Dermis blood vessel endothelial cell (primary cell): ENCODE data around the gene PDIA3. TPM values are rescaled to one million over a fixed set of nuclear protein-coding genes. Genes with fewer than 3 reads are reported as not detected.
"Not testable (repeated sequence)": the region's sequence is repeated elsewhere in the genome, so short reads cannot be mapped to it uniquely, and the experiment has no call there.

ENCODE experiments used
- DNase-seq: peaks from one replicate; pipeline ENCODE4 v3.0.0; 2010
- total RNA-seq: library from RNA; depleted of rRNA; stranded (reverse); fragments of >200 nt; gene quantifications from 2 replicates; pipeline ENCODE4 v1.2.3, GENCODE V29; 2014

PDIA3 gene
- total RNA-seq, 1 donor from 2014 or later, result 155 TPM

DNA sequence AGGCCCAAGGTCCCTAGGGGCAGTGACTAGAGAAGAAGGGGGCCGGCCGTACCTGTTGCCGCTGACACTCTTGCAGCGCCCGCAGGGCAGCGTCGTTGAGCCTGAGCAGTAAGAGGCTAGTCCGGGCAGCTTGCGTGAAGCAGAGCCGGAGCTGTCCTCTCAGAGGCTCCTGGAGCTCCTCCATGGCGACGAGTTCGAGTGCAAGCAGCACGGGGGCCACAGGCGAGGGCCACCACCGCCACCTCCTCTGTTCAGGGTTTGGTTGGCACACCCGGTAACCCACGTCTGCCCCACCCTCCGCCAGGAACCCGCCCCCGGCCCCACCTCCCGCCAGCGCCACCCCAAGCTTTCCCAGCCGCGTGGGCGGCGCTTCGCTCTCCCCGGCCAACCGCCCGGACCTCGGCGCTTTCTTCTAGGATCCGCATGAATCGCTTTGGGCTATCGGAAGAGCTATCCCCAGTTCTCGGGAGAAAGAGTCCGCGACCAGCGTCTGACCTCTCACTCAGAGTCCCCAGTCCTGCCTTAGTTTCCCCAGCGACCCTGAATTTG, 30.6 kb downstream of the PDIA3 start, which contains the start of gene ELL3:
Gene ELL3, minus strand, starts transcription at position 249 of the 549 bp plus-strand sequence. Its CDS starts 65 bp downstream, at position 184.
- peak; percentile 71 for DNase-seq

DNA sequence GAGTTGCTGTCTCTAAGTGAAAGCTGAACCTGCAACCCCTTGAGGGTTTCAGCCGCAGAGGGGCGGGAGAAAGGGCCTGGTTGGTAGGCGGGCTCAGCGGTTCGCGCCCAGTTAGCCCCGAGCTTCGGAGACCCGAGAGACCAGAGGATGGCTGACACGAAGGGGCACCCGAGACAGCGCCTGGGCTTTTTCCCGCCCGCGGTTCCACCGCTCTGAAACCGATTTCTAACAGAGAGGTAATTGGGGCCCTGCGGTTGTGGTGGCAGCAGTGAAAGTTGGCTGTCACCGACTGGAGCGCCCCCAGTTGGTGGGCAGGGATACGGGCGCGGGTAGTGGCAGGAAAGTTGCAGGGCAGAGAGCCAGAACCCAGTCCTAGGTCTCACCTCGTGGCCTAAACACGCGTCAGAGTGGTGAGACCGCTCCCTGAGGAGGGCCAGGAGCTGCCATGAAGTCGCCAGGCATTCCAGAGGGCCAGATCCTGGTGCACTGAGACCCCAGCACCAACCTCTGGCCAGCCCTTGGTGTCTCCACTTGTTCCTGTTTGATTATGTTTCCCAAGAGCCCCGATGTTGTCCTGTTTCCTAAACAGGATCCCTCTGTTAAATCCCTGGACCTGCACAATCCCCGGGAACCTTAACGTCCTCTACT, 31.2 kb downstream of the PDIA3 start:
- peak; percentile 81 for DNase-seq

DNA sequence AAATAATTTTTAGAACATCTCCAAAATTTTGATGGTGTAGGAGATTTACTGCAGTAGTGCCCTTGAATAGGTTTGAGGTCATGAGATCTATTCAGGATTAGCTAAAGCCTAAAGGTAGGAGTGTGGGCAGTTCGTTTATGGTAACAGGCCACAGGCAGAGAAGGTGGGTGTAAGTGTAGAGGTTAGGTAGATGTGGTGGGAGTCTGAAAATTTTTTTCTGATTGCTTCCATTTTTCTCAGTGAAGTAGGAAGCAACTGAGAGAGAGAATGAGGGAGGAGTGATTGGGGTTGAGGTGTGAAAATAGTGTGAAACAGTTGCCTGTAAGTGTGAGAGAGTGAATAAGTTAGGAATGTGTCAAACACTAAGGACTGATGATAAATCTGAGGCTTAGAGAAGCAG, 32.8 kb downstream of the PDIA3 start:
- no peak for DNase-seq

DNA sequence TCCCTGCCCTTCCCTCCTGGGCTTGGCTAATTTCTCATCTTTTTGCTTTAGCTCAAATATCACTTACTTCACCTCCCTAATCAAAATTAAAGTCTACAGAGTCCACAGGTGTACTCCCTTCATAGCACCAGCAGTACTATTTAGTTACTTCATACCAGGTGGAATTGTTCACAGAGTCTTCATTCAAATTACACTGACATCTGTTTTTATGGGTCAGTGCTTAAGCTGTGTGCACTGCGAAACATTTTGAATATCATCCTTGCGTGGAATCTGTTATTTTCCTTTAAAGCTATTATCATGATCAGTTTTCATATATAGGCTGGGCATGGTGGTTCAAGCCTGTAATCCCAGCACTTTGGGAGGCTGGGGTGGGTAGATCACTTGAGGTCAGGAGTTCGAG, 43.2 kb downstream of the PDIA3 start:
- no peak for DNase-seq

DNA sequence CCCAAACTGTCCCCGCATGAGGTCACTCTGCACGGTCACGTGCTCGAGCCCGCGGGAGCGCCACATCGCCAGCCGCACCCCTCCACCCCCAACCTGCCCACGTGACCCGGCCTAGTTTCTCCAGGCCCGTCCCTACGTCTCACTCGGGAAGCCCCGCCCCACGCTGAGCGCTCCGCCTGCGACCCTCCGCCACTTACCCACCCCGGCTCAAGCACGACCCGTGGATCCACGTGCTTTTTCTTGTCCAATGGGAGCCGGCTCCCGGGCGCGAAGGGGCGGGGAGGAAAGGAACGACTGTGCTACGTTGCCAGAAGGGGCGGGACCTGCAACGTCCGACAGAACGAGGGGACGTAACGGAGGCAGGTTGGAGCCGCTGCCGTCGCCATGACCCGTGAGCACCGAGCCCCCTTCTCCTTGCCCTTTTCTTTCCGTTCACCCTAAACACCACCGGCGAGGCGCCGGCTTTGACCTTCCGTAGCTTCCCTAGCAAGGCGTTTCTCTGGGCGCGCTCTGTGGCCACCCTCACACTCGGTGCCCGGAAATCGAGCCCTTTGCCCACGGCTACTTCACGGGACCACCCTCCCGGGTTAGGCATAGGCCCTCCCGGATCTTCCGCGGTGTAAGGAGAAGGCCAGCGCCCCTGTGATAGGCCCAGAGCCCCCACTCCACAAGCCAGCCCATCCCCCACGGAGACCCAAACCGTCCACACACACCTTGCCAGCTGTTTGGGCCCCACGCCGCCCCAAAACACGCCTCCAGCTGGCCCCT, 45.9 kb downstream of the PDIA3 start, which contains the start of gene SERF2:
Gene SERF2, plus strand, starts transcription at position 328 of the 768 bp plus-strand sequence. Its CDS starts 57 bp downstream, at position 385.
- peak; percentile 100 for DNase-seq

DNA sequence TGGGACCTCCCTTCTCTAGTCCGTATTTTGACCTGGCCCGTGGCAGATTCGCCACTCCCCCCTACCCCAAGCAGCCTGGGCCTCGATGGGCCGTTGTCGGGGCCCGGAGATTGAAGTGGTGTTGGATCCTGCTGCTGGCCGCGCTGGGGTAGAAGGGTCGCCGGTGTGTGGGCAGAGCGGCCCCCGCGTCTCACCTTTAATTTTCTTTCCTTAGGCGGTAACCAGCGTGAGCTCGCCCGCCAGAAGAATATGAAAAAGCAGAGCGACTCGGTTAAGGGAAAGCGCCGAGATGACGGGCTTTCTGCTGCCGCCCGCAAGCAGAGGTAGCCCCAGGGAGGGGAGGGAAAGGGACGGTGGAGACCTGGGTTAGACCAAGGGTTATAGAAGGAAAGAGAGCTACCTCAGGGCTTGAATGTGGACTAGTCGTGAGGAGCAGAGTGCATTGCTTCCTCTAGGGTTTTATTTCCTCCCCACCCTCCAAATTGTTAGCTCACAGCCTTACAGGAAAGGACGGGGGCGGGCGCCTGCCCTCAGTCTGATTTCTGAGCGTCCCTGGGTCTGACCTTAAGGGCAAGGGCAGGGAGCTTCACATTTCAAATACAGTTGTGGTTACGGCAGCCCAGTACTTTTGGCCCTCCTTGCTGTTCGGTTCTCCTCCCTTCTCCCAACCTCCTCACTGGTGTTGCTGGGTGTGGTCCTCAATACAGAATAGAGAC, 46.7 kb downstream of the PDIA3 start:
- peak; percentile 55 for DNase-seq

DNA sequence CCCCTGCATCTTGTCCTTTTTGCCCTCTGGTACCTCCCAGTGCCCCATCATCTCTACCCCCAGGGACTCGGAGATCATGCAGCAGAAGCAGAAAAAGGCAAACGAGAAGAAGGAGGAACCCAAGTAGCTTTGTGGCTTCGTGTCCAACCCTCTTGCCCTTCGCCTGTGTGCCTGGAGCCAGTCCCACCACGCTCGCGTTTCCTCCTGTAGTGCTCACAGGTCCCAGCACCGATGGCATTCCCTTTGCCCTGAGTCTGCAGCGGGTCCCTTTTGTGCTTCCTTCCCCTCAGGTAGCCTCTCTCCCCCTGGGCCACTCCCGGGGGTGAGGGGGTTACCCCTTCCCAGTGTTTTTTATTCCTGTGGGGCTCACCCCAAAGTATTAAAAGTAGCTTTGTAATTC, 47.4 kb downstream of the PDIA3 start:
- no peak for DNase-seq

DNA sequence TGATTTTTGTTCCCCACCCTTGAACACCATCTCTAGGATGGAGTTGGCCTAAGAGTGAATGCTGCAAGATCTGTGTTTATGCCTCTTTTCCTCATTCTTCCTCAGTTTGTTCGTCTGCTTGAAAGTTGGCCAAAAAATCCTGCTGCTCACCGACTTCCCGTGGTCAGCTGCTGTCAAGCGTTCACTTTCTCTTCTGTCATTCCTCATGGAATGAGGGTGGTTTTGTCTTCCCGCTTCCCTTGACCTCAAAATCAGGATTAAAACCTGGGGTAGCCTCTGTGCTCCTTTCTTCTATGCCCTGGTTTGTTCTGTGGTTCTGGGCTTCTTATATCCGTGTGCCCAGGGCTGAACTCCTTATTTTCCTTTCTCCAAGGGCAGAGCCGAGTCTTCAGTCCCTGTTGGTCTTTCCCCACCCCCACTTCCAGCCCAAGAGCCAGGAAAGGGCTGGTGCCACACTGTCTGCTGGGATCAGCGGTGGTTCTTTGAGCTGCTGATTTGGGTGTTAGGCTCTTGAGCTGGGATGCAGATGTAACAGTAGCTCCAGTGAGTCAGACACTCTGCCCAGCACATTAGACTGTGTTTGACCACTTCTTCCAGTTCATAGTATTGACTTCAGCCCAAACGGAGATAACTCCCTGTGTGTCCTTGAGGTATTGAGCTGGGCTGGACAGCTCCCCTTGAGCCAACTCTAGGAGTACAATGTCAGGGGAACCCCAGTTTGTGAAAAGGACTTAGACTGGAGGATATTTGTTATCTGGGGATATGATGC, 48.2 kb downstream of the PDIA3 start:
- peak; percentile 49 for DNase-seq

DNA sequence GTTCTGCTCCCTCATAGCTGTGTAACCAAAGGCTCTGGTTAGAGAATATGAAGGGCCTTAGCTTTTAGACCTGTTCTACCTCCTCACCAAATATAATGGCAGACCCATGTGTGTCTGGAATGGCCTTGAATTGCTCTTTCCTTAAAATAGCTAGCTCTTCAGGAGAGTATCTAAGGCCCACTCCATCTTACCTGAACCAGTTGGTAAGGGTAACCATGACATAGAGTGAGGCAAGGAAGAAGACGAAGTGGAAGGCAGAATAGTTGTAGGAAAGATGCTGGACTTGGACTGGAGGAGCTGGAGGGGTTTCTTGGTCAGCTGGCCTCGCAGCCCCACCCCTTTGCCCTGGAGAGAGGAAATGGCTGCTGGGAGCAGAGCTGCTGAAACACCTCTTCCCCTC, 49.0 kb downstream of the PDIA3 start:
- no peak for DNase-seq

DNA sequence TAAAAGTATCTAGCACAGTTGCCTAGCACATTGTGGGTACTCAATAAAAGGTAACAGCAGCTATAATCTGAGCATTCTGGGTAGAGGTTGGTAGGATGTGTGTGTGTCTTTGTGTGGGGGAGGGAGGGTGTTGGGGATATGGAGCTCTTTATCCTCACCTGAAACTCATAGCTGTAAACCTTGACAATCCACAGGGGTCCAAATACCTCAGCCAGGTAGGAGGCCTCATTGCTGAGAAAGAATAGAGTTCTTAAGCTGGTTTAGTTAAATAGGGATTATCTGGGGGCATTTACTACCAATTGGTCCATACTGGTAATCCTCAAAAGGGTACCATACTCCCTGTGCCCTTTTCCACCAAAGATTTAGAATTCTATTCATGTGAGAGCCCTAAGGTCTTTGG, 49.8 kb downstream of the PDIA3 start:
- DNase-seq, result no peak

DNA sequence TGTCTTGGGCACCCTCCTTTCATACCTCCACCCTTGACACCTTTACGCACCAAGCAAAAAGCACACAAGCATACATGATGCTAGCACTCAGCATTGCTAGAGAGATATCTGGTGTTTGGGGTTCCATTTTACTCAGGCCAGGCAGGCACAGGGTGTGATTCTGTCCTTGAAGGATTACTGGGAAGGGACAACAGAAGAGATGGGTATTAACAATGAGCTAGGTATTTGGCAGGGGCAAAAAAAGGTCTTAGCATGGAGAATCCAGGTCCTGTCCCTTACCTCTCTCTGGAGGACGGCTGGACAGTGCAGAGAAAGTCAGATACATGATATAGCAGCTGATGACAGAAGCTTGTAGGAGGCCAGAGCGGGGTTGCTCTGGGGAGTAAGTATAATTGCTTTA, 50.3 kb downstream of the PDIA3 start:
- DNase-seq, result no peak

DNA sequence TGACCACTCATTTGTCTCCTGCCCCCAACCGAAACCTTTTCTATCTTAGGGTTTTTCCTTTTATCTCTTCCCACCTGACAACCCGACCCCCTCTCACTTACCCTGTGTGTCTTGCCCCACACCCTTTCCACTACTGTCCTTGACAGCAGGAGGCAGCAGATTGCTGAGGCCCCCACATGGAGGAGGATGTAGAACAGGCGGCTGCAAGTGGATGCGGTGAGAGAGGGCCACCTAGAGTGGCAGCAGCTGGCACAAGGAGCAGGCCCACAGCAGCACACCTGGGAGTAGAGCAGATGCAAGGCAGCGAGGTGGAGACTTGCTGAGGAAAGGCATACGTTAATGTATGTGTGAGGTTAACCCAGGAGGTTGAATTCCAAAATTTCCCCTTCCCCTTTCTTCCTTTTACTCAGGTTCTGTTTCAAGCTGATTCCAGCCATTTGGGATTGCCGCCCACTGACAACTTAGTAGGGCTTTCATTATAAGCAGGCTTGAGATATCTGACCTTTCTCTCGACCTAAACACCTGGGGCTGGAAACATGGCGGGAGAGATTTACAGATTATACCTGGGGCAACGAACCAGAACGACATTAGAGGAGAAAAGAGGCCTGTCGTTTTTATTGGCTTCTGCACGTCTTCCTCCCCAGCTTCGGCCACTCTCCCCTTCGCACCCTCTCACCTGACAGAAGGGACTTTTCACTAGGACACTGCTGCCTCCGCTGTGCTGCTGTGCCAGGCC, 53.1 kb downstream of the PDIA3 start:
- no peak for DNase-seq

DNA sequence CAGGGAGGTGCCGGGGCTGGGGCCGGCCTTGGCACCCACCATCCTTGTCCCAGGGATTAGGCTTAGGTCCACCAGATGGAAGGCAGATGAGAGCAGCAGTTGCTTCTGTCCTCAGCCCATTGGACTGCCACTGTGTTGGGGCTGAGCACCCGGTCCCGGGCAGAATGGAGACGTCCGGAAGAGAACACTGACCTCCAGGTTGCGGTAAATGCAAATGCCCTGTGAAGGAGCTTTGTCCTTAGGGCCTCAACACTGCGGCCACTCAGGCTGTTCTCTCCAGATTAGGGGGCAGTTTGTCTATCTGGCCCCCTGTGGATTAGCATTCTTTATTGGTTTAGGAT, 53.7 kb downstream of the PDIA3 start, which contains the start of gene SERINC4:
Gene SERINC4, minus strand, starts transcription at position 276 of the 341 bp plus-strand sequence. Its CDS starts 234 bp downstream, at position 42.
- no peak for DNase-seq

DNA sequence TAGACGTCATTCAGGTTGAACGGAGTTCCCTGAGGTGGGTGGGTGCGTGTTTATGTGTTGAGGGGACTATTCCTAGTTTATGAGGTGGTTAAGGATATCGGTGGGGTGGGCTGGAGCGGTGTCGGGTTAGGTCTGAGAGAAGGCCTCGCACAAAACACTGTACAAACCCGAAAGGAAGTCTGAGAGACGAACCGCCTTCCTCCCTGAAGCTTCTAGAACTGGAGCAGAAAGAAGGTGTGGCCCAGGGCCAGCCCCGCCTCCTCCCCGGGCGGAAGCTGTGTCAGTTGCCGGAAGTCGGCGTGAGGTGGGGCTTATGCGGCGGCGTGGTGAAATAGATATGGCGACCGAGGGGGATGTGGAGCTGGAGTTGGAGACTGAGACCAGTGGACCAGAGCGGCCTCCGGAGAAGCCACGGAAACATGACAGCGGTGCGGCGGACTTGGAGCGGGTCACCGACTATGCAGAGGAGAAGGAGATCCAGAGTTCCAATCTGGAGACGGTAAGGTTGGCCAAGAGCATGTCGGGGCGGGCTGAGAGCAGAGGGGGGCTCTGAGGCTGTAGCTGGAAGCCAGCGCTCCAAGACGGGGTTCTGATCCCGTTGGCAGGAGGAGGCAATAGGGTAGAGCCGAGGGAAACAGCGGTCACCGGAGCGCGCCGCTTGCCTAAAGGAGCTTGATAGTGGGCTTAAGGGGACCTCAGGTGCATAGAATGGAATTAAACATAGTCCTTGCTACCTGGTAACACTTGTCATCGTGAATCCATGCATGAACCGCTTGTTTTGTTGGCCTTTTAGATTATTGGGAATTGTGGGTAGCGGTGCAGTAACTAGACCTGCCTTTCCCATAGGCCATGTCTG, 54.3 kb downstream of the PDIA3 start, which contains the start of gene HYPK:
Gene HYPK, plus strand, starts transcription at position 314 of the 856 bp plus-strand sequence. Its CDS starts 24 bp downstream, at position 338.
- peak; percentile 93 for DNase-seq

DNA sequence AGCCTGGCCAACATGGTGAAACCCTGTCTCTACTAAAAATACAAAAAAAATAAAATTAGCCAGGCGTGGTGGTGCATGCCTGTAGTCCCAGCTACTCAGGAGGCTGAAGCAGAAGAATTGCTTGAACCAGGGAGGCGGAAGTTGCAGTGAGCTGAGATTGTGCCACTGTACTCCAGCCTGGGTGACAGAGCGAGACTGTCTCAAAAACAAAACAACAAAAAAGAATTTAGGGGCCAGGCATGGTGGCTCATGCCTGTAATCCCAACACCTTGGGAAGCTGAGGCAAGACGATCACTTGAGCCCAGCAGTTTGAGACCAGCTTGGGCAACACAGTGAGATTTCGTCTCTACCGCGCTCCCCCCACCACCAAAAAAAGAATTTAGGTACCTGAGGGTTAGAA, 56.4 kb downstream of the PDIA3 start:
- DNase-seq, result not testable (repeated sequence)

DNA sequence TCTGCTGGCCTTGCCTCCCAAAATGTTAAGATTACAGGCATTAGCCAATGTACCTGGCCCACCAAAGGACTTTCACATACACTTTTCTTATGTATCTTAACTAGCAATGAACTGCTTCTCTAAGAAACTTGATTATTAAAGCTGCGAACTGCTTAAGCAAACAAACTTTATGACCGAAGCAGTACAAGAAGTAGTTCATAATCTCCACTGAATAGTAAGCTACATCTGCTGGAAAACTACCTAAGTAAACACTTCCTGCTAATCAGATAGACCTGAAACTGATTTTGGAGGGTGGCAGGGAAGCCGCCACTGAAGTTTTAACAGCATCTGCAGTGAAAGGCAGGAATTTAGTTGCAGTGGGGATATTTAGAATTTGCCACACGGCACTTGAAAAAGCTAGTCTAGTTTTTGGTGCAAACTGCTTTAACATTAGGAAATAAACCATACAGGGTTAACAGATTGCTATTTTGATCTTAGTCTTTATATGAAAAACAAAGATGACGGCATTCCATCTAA, 62.3 kb downstream of the PDIA3 start:
- no peak for DNase-seq

DNA sequence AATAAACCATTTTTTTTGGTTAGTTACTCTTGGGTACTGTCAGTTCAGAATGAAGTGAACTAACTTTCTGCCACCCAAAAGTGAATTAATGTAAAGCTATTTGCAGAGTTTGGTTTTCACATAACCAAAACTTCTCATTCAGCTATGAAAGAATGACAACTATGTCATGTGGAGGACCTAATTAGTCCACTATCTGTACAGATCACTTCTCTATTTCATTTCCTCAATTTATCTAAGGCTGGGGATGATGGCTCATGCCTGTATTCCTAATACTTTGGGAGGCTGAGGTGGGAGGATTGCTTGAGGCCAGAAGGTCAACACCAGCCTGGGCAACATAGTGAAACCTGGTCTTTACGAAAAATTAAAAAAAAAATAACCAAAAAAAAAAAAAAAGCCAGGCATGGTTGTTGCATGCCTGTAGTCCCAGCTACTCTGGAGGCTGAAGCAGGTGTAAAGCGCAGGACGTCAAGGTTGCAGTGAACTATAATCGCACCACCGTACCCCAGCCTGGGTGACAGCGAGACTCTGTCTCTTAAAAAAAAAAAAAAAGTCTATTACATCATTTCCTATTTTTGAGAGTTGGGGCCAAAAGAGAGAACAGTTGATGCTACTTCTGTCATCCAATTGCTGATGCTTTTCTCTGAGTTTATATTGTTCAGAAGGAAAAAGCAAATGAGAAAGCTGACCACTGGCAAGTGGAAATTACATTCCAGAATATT, 62.9 kb downstream of the PDIA3 start:
- DNase-seq, result no peak

DNA sequence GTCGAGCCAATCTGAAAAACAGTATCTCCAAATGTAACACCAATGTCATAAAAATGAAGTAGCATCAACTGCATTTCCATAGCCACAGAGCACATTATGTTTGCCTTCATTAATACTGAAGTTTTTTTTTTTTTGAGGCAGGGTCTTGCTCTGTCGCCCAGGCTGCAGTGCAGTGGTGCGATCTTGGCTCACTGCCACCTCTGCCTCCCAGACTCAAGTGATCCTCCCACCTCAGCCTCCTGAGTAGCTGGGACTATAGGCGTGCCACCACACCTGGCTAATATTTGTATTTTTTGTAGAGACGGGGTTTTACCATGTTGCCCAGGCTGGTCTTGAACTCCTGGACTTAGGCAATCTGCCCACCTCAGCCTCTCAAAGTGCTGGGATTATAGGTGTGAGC, 68.8 kb downstream of the PDIA3 start:
- DNase-seq, result not testable (repeated sequence)

DNA sequence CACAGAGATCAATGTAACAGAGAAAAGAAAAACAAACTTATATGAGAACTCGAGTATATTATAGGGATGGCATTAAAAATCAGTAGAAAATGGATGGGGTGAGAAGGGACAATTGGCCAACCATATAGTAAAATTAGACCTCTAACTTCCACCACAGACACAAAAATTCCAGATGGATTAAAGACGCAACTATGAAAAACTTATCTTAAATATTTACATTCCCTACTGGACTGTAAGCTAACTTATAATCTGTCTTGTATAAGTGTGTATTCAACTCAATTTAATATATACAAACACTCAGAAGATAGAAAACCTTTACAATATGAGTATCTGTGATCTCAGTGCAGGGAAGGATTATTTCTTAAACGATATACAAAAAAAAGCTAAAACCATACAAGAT, 75.3 kb downstream of the PDIA3 start:
- no peak for DNase-seq
